ENCODE measurements around the gene RABGAP1L. TPM values are rescaled to one million over a fixed set of nuclear protein-coding genes. Genes with fewer than 3 reads are reported as not detected.

RABGAP1L gene
- total RNA-seq, 1 donor from 2014 or later = 53.6 TPM

GRCh38 chr1:174963529-174964125, 804.3 kb downstream of the RABGAP1L start:
- DNase-seq = no peak
- intact Hi-C loops (cut with DNase I) = no loop called here
- no peak for ATAC-seq (ENCODE audit: poor library complexity)

GRCh38 chr1:174964261-174964971, 805.1 kb downstream of the RABGAP1L start:
- DNase-seq (no peak), ATAC-seq (ENCODE audit: poor library complexity) (peak; percentile 63)
- intact Hi-C loops (cut with DNase I) = no loop called here

GRCh38 chr1:174964972-174965361, 805.6 kb downstream of the RABGAP1L start:
- intact Hi-C loops (cut with DNase I) = no loop called here
- ATAC-seq (ENCODE audit: poor library complexity) (peak; percentile 44), DNase-seq (no peak)

DNA sequence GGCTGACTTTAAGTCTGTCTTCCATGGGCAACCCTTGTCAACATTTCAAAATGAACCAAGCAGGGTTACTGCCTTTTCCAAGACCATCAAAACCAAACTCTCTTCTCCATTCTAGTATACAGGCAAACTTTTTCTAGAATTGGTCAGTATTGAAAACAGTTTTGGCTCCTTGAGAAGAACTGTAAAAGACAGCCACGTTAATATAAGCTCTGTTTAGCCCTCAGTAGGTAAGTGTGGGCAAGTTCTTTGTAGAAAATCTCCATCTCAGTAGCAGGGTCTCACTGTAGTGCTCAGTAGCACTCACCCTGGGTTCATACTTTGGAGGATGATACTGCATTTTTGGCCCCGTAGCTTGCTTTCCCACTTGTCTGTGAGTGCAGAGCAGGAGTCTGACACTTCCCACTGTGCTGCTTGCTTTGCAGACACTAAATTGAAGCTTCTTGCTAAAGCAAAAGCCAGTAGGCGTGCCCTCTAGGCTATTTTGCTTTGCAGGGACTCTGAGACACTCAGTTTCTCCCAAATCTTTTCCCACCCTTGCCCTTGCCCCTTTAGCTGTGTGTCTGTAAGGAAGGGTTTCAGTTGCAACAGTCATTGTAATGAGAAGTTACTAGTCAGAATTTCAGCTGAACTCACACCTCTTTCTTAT, 806.2 kb downstream of the RABGAP1L start:
- ATAC-seq (ENCODE audit: poor library complexity) (peak; percentile 71), DNase-seq (no peak)
- intact Hi-C loops (cut with DNase I) = no loop called here

- ATAC-seq (ENCODE audit: poor library complexity) = no peak
- no peak for DNase-seq
- intact Hi-C loops (cut with DNase I) = no loop called here
Measured at GRCh38 chr1:174966008-174966572, 806.8 kb downstream of the RABGAP1L start.

- DNase-seq (no peak), ATAC-seq (ENCODE audit: poor library complexity) (no peak)
- intact Hi-C loops (cut with DNase I) = no loop called here
Measured at GRCh38 chr1:174967845-174968705, 808.8 kb downstream of the RABGAP1L start.

DNA sequence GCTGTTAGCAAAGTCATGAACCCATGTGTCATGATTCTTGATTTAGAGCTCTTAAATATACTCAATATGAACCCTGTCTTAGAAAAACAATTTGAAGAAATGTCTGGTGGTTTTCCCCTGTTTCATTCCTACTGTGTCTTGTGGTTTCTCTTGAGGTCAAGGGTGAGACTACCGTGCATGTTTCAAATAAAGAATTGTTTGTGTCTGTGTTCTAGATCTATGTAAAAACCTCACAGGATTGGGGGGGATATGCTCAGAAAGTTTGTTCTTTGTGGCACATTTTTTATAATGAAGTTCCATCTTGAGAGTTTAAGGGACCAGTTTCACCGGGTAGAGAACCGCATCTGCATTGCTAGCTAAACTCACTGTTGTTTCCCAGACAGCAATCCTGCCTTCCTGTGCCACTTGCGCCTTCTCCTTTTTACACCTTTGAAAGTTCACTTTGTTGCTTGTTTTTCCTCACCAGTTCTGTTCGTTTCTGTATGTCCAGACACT, 809.5 kb downstream of the RABGAP1L start:
- ATAC-seq (ENCODE audit: poor library complexity) = no peak
- intact Hi-C loops (cut with DNase I) = no loop called here
- DNase-seq = no peak

DNA sequence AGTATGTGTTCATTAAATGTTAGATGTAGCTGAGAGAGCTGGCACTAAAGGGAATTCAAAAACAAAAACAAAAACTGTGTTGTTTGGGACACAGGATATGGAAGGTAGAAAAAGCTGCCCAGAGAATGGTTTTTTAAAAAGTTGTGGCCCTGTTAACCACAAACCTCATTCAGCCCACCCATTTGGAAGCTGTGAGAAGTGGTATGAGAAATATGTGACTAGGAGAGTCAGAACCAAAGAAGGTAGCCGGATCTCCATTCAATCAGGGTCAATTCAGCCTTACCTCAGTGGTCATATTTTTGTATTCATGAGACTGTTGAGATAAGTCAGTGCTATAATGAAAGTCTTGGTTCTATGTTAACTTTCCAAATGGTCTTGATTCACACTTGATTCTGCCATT, 810.7 kb downstream of the RABGAP1L start:
- no peak for DNase-seq
- intact Hi-C loops (cut with DNase I) = no loop called here
- ATAC-seq (ENCODE audit: poor library complexity) = no peak

DNA sequence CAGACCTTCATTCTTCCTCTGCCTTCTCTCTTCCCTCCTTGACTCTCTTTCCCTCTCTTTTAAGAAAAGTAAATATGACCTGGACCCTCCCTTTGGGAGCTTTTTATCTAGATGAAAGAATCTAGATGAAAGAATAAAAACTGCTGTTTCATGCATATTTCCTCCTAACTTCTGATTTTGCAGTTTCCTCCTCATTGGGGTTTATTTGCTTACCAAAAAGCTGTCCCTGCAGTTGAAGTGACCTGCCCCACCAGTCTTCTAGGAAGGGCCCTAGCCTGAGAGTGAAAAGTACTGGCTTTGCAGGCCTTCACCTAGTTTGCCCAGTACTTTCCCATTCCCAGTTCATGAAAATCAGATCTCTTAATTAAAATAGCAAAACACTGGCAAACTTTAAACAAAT, 812.1 kb downstream of the RABGAP1L start:
- DNase-seq (no peak), ATAC-seq (ENCODE audit: poor library complexity) (no peak)
- intact Hi-C loops (cut with DNase I) = no loop called here

GRCh38 chr1:174971902-174972301, 812.6 kb downstream of the RABGAP1L start:
- DNase-seq = no peak
- intact Hi-C loops (cut with DNase I) = no loop called here
- ATAC-seq (ENCODE audit: poor library complexity) = no peak

DNA sequence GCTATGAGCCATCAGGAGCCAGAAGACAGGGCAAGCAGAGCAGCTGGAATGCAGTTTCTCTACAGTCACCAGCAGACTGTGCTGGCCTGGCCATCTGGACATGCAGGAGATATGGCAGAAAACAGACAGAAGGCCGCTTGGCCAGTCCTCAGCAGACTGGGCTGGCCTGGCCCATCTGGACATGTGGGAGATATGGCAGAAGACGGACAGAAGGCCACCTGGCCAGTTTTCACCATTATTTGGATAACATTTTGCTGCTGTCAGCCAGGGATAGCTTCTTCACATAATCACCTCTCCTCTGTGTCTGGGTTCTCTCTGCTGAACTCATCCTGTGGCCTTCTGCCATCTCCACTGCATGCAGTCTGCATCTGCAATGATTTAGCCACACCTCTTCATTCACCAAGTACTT, 815.4 kb downstream of the RABGAP1L start:
- ATAC-seq (ENCODE audit: poor library complexity) = peak; percentile 66
- intact Hi-C loops (cut with DNase I) = no loop called here
- peak; percentile 61 for DNase-seq

DNA sequence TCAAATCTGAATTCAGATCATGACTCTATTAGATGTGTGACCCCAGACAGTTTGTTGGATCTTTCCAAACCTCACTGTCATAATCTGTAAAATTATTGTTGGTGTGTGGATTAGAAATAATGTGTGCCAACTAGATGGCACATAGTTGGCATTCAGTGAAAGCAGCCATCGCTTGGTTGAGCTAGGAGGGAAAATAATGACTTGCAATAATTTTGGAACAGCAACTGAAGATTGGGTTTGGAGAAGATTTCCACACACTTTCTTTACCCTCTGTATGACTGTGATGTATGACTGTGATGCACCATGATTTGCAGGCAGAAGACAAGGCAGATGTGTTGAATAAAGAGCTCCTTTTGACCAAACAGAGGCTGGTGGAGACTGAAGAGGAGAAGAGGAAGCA, 816.4 kb downstream of the RABGAP1L start:
- no peak for ATAC-seq (ENCODE audit: poor library complexity)
- intact Hi-C loops (cut with DNase I) = no loop called here
- DNase-seq = no peak

DNA sequence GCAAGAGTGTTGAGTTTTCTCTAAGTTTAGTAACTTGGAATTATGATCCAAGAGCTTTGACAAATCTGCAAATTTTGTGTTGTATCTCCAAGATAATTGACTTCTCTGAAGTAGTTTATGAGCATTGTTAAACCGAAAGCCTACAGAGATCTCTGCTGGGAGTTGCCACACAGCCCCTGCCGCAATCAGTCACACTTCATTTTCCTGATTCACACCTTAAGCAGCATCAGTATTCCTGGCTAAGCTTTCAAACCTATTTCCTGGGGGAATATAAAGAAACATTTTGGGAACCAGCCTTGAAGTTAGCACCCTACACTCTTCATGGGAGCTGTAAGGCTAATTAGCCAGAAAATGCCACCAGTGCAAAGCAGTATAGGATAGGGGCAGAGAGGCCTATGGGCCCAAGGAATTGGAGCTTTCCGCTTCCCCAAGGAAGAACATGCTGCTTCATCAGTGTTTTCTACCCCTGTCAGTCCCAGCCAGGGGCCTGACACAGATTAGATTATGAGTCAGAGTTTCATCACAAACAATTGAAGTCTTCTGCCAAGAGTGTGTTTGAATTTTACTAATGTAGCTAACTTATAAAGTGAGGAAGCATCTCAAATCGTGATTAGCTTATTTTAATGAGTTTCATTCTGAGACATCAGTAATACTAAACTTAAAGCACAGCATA, 817.3 kb downstream of the RABGAP1L start:
- intact Hi-C loops (cut with DNase I) = no loop called here
- ATAC-seq (ENCODE audit: poor library complexity) = peak; percentile 72
- DNase-seq = no peak

DNA sequence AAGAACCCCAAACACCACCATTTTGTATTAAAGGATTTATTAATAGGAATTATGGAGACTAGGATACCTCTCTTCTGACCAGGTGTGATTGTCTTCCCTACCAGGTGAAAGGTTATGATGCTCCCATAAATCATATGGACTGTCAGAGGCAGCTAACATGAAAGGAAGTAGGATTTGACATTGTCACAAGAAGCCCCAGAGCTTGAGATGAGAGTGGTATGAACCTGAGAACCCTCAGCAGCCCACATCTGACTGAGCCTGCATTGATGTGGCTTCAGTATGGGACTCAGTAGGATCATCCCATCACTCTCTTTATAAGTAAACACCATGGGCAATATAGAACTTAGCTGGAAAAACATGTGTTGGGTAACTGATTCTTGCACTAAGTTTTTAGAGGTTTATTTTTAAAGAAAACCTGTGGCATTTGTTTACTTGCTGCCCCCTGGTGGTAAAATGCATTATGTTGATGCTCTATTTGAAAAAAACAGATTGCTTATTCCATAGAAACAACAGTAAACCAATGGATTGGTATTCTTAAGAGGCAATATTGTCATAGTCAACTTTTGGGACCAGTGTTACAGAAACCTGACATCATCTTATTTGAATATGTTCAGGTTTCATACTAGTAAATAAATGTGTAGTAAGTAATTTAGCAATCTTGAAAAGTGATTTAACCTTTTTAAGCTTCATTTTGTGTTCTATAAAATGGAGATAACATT, 823.8 kb downstream of the RABGAP1L start:
- intact Hi-C loops (cut with DNase I) = no loop called here
- no peak for ATAC-seq (ENCODE audit: poor library complexity)
- DNase-seq = no peak

DNA sequence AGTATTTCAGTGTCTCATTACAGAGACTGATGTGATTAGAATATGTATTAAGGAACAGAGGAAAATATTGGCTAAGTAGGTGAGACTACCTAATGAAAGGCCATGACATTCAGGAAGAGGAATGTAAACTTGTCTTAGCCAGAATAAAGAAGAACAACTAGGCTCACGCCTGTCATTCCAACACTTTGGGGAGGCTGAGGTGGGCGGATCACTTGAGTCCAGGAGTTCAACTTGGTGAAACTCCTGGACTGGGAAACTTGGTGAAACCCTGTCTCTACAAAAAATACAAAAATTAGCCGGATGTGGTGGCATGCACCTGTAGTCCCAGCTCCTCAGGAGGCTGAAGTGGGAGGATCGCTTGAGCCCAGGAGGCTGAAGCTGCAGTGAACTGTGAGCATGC, 825.6 kb downstream of the RABGAP1L start:
- intact Hi-C loops (cut with DNase I) = loop anchor here (5.0 kb wide), 1 partner anchor 218 kb away; no protein-coding TSS in a partner anchor
- DNase-seq (no peak), ATAC-seq (ENCODE audit: poor library complexity) (no peak)

- intact Hi-C loops (cut with DNase I) = loop anchor here (5.0 kb wide), 1 partner anchor 221 kb away; no protein-coding TSS in a partner anchor
- no peak for ATAC-seq (ENCODE audit: poor library complexity)
- DNase-seq = no peak
Measured at GRCh38 chr1:174988539-174988938, 829.2 kb downstream of the RABGAP1L start.

GRCh38 chr1:174988986-174989385, 829.7 kb downstream of the RABGAP1L start:
- ATAC-seq (ENCODE audit: poor library complexity) (no peak), DNase-seq (no peak)
- intact Hi-C loops (cut with DNase I) = loop anchor here (5.0 kb wide), 1 partner anchor 222 kb away; no protein-coding TSS in a partner anchor
